Stimulated activated CD8-positive, alpha-beta memory T cell treated with anti-CD3 and anti-CD28 coated beads, Interleukin-7, amount 100 ng/mL, for 4 hours (primary cell): ENCODE results near the gene EHBP1.
"Not testable (repeated sequence)": the region's sequence is repeated elsewhere in the genome, so short reads cannot be mapped to it uniquely, and the experiment has no call there.

ENCODE experiments used
- DNase-seq, 2 donors: peaks; one replicate each; pipeline ENCODE4 v3.0.0-alpha.2; 2020; ENCODE audit warnings: low read depth in 2 of 2

Gene EHBP1

DNA sequence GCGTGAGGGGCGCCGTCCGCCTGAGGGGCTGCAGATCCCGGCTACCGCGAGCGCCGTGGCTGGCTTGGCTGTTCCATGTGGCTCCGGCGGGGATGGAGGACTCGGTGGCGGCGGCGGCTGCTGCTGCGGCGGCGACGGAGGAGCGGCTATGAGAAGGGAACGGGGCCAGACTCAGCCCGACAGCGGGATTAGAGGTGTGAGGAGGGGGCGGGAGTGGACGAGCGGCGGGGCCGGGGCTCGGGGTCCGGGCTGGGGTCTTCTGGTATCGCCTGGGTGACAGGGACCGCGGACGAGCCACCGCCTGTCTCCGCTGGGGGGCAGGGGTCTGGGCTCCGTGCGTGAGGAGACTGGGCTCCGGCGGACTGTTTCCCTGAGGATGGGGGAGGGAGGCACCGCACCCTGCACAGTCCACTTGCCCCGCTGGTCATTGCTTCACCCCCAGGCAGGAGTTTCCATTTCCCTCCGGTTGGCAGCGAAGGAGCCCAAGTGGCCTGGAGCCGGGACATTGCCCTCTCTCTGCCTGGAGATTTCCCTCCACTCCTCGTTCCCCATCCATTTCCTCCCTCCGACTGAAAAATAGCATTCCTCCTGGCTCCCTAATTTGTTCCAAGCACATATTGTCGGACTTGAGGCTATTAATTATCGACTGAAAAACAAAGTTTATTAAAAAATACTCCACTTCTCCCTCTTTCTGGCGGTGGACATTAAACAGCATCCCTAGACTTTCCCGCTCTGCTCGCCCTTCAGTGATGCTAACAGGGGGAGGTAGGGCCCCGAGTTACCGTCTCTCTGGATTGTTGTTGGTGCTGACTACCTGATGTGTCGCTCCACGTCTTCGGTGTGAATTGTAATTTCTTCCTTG, 577 bp downstream of the EHBP1 start:
- peak; percentile 13 to 18 for DNase-seq

DNA sequence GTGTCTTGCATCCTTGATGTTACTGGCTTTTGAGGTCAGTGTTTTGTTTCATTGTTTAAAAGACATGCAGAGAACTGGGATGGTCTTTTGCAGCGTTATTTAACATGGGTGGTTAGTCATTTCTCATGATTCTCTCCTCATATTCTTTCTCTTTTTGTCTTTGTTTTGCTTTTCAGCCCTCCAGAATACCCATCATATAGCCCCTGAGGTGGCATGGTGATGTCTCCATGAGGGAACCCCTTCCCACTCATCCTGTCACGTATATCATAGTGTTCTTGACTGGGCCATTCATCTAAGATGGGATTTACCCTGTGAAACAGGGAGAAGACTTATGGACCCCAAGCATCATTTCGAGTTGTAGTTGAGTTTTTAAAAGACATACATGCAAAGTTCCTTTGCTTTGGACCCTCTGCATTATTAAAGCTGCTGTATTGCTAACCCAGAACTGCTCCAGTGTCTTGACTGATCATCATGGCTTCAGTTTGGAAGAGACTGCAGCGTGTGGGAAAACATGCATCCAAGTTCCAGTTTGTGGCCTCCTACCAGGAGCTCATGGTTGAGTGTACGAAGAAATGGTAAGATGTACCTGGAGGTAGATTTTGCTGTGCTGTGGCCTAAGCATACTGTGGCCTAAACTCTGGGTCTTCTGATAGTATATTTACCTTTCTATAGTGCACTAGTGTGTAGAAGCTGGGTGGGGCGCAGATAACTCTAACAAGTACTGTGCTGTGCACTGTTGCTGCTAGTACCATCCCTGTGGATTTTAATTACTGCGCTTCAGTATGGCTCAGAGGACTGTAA, 1.4 kb downstream of the EHBP1 start:
- no peak for DNase-seq

DNA sequence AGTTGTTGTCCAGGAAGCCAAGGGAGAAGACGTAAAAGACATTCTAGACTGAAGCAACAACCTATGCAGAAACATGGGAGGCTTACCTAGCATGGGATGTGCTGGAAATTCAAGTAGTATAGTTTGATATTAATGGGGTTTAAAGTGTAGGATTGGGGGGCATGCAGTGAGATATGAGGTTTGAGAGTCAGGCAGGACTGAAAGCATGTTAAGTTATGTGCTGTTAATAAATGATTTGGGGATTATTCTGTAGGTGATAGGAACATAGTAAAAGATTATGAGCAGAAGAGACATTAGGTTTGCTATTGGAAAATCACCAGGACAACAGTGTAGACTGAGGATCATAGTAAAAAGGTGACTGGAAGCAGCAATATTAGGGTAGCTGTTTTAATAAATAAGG, 3.2 kb downstream of the EHBP1 start:
- no peak for DNase-seq

DNA sequence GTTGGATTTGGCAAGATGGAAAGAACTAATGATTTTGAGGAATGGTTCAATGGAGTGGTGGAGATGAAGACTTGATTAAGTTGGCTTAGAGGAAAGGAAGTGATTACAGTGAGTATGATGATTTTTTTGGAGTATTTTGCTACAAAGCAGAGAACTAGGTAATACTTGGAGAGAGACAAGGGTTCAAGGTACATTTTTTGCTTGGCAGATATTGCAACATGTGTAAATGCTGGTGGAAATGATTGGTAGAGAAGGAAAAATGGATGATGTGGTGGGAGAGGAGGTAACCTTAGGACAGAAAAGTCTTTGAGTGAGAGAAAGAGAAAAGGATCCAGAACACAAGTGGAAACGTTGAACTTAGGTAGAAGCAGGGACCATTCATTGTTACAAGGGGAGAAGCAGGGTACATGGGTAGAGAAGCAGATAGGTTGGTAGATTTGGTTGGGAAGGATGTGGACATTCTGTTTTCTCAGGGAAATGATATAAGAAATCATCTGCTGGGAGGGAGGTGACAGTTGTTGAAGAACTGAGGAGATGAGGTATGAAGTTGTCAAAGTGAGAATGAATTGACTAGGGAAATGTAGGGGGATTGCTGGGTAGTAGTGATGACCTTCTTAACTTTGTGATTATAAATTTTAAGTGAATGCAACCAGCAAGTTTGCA, 6.5 kb downstream of the EHBP1 start:
- no peak for DNase-seq

DNA sequence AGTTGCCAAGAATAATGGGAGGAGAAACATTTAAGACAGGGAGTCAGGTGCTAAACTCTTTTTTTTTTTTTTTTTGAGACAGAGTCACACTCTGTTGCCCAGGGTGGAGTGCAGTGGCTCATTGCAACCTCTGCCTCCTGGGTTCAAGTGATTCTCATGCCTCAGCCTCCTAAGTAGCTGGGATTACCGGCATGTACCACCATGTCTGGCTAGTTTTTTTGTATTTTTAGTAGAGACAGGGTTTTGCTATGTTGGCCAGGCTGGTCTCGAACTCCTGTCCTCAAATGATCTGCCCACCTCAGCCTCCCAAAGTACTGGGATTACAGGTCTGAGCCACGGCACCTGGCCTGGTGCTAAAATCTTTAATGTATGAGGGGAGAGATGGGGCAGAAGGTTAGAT, 7.7 kb downstream of the EHBP1 start:
- DNase-seq = not testable (repeated sequence)

DNA sequence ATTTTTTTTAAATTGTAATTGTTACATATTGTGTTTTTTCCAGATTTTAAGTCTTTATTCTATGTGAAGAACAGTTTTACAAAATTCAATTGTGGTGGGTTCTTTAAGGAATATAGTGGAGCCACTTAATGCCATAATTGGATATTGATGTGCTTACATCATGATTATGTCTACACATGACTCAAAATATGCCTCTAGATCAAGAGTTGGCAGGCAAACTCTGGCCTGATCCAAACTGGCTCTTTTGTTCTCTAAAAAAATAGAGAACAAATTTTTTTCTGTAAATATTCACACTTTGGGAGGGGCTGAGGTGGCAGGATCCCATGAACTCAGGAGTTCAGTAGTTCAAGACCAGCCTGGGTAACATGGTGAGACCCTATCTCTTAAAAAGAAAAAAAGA, 8.3 kb downstream of the EHBP1 start:
- no peak for DNase-seq

DNA sequence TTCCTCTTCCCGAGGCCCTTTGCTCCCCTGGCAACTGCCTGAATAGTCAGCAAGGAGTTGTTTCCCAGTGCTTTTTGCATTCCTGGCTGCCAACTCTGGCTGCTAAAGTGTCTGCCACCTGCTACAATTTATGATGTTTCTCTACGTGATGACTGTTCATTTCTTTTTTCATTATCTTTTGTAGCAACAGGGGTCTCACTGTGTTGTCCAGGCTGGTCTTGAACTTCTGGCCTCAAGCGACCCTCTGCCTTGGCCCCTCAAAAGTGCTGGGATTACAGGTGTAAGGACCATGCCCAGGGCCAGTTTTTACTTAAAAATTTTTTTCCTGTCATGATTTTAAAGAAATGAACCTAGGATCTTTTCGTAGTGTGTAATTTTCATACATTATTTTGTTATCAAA, 11.3 kb downstream of the EHBP1 start:
- no peak for DNase-seq

DNA sequence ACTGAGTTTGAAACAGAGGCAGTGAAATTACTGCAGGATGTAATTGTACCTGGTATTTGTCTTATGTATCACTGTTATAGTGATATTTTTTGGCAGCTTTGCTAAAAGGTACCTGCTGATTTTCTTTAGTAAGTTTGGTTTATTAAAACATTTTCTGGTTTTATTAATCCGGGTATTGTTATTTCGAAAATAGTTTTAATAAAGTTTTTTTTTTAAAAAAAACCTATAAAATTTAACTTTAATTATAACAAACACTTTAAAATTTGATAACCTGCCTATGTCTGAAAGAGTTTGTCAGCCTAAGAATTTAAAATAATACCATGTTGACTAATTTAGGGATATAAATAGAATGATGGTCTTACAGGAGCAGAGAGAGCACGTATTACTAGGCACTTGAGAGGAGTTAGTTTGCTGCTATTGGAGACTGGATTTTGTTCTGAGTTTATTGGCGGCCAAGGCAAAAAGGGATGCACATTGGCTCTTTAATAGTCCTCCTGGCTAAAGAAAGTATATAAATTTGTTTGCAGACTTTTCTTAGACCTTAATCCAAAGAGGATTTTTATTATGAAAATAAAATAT, 12.1 kb downstream of the EHBP1 start:
- DNase-seq = no peak

DNA sequence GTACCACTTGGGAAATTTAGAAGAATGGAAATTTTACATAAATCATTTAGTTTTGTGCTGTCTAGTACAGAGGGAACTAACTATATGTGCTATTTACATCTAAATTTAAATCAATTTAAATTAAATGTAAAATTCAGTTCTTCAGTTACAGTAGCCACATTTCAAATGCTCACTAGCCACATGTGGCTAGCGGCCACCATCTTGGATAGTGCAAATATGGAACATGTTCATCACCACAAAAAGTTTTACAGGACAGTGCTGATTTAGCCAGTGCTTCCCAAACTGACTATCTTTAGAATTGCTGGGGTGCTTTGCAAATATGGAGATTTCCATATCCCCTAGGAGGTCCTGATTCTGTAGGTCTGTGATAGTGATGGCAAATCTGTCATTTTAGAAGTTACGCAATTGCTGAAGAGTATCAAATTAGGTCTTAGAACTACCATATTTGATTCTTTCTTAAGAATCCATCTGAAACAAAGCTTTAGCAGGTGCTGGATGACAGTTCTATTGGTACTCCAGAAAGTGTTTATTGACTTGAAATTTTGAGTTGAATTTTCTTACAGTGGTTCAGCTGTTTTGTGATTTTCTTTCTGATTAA, 12.8 kb downstream of the EHBP1 start:
- no peak for DNase-seq

DNA sequence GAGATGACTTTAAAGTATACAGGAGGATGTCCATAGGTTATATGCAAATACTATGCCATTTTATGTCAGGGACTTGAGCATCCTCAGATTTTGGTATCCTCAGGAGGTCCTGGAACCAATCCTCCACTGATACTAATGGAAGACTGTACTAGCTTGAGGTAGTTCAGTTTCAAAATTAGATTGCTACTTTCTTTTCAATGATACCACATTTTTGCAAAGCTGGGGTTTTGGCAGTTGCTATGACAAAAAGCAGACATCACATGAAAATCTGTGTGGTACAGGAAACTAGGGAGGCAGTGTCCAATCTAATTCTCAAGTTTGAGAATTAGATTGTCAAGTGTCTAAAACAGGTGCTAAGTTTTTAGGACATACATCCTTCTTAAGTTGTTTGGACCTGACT, 14.2 kb downstream of the EHBP1 start:
- no peak for DNase-seq

DNA sequence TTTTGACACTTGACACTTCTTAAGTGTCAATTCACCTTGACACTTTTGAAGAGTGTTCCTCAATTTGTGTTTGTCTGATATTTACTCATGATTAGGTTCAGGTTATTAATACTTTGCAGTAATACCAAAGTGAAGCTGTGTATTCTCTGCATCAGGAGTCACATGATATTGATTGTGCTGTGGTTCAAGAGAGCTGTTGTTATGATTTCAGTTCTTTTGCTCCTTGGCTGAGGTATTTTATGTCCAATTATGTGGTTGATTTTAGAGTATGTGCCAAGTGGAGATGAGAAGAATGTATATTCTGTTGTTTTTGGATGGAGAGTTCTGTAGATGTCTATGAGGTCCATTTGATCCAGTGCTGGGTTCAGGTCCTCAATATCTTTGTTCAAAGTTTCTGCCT, 17.2 kb downstream of the EHBP1 start:
- DNase-seq = no peak

DNA sequence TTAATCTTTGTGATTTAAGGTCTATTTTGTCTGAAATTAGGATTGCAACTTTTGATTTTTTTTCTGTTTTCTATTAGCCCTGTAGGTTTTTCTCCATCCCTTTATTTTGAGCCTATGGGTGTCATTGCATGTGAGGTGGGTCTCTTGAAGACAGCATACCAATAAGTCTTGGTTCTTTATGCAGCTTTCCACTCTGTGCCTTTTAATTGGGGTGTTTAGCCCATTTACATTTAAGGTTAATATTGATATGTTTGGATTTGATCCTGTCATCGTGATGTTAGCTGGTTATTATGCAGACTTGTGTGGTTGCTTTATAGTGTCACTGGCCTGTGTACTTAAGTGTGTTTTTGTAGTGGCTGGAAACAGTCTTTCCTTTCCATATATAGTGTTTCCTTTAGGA, 17.7 kb downstream of the EHBP1 start:
- DNase-seq = no peak

DNA sequence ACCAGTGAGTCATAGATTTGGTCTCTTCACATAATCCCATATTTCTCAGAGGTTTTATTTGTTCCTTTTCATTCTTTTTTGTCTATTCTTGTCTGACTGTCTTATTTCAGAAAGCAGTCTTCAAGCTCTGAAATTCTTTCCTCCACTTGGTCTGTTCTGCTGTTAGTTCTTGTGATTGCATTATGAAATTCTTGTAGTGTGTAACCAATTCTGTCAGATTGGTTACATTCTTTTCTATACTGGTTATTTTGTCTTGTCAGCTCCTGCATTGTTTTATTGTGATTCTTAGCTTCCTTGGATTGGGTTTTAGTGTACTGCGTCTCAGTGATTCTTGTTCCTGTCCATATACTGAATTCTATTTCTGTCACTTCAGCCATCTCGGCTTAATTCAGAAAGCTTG, 18.6 kb downstream of the EHBP1 start:
- no peak for DNase-seq

DNA sequence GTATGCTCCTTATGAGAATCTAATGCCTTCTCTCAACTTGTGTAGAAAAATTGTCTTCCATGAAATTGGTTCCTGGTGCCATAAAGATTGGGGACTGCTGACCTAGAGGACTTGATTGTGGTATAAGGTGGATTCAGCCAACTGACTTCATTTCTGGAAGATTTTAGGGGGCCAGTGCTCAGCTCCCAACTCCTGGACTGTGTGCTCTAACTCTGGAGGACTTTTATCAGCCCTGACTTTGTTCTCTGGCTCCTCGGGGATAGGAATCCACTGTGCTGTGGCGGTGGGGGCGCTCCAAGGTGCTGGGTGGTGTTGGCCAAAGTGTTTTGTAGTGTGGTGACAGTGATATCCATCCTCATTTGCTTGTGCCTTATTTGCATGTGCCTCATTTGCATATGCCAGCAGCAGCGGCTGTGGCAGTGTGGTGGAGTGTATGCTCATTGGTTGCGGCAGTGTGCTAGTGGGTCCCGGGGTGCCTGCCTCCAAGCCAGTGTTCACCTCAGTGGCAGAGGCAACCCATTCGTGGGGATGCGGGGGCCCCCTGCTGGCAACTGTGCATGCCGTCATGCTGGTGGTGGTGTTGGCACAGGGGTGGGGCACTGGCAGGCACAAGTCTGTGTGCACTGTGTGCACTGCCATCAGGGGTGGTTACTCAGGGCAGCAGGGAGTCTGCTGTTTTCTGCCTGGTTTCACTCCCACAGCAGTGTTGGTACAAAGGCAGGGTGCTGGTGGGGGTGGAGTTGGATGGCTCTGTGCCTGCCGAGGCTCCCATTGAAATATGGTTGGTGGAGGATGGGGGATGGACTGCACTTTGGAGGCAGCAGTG, 19.6 kb downstream of the EHBP1 start:
- no peak for DNase-seq

DNA sequence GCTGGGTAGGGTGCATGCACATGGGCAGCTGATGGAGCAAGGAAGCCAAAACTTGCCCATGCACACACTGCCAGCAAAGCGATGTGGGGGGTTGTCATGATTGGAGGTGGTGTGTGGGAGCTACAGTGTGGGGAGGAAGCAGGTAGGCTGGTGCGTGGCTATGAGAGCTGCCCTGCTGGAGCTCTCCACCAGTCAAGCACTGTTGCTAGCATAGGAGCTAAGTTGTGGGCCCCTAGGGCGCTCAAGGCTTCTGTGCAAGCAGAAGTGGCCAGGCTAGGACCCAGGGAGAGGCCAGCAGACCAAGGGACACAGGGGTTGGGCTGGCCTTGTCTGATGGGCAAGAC, 20.2 kb downstream of the EHBP1 start:
- no peak for DNase-seq

DNA sequence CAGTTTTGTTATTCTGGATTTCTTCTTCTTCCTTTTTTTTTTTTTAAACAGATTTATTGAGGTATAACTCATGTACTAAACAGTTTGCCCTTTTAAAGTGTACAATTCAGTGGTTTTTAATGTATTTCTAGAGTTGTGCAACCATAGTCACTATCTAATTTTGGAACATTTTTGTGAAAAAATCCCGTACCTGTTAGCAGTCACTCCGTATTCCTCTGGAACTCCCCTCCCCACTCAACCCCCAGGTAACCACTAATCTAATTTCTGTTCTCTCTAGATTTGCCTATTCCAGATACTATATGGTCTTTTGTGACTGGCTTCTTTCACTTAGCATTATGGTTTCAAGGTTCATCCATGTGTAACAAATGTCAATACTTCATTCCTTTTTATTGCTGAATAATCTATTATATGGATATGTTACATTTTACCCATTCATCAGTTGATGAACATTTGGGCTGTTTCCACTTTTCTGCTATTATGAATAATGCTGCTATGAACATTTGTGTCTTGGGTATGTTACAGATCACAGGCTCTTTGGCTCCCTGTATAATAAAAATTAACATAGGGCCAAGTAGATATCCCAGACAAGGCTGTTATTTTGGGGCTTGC, 21.9 kb downstream of the EHBP1 start:
- no peak for DNase-seq

DNA sequence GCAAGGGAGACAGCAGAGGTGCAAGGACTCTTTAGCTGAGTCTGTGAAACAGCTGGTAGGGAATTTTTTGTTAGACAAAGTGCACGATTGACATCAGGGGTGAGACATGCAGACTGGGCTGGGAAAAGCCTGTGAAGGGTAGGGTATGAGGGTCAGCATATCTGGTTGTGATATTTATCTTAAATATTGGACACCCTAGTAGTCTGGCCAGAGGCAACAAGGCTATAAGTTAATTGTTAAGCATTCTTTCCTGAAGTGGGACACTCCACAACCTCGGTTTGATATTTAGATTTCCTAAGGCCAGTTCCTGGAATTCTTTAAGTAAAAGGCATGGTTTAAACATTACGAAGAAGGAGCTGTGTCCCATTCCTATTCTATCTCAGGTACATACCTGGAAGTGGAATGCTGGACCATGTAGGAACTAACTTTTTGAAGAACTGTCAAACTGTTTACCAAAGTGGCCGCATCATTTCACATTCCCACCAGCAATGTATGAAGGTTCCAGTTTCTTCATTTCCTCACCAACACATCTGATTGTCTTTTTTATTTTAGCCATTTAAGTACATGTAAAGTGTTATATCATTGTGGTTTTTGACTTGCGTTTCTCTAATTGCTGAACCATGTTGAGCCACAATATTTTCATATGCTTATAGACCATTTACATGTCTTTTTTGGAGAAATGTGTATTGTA, 22.5 kb downstream of the EHBP1 start:
- no peak for DNase-seq

DNA sequence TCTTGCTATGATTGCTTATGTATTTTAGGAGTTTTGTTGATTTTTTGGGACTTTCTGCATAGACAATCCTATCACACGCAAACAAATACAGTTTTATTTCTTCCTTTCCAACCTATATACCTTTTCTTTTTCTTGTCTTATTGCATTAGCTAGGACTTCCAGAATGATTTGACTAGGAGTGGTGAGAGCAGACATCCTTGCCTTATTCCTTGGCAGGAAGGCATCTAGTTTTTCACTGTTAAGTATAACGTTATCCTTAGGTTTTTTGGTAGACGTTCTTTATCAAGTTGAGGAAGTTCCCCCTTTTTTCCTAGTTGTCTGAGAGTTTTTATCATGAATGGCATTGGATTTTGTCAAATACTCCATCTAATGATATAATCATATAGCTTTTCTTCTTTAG, 25.8 kb downstream of the EHBP1 start:
- DNase-seq = no peak

DNA sequence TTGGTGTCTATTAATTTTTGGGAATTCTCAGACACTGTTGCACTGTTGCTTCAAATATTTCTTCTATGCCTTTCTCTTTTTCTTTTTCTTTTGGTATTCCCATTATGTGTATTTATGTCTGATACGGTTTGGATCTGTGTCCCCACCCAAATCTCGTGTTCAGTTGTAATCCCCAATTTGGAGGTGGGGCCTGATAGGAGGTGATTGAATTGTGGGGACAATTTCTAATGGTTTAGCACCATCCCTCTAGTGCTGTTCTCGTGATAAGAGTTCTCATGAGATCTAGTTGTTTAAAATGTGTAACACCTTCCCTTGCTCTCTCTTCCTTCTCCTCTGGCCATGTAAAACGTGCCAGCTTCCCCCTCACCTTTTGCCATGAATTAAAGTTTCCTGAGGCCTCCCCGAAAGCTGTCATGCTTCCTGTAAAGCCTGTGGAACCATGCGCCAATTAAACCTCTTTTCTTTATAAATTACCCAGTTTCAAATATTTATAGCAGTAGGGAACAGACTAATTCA, 26.8 kb downstream of the EHBP1 start:
- DNase-seq = no peak

DNA sequence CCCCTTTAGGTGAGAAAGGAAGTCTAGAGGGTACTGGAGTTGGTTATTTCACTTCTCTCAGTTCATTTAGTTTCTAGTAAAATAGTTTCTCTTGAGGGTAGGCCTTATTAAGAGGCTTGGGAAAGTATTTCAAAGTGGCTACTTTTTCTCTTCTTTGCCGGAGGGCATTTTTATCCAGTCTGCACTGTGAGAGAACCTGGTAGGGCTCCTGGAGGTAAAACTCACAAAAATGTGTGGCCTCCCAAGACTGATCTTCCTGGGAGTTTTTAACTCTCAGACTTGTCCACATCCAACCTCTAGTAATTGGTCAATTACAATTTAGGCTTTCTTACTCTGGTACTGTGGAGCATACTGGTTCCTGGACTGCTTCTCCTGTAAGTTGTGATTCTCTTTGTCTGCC, 28.0 kb downstream of the EHBP1 start:
- no peak for DNase-seq
